Karpas-422 (cell line): ENCODE measurements around the gene SUSD3. TPM values are rescaled to one million over a fixed set of nuclear protein-coding genes. Genes with fewer than 3 reads are reported as not detected.

ENCODE experiments used
- total RNA-seq: library from RNA; depleted of rRNA; stranded (reverse); fragments of >200 nt; shearing (Covaris generic); gene quantifications from 2 replicates; pipeline ENCODE4 v1.2.3, GENCODE V29; 2014; ENCODE audit warnings: low replicate concordance; rRNA removed

The SUSD3 gene
- total RNA-seq, 1 experiment from 2014 or later, result 6.2 TPM

Other genes starting within 250 kb of the SUSD3 start
- 9.5 and 17.3 TPM in 2 replicates for gene ZNF484, start 180.7 kb upstream of the SUSD3 start, total RNA-seq
- 9.0 and 24.5 TPM in 2 replicates for gene FGD3, start 111.2 kb upstream of the SUSD3 start, total RNA-seq
- 5.5 and 11.4 TPM in 2 replicates for gene CARD19, start 37.5 kb downstream of the SUSD3 start, total RNA-seq
- gene NINJ1, start 75.5 kb downstream of the SUSD3 start, total RNA-seq, result 10.3 and 10.4 TPM in 2 replicates
- not detected in 2 replicates for gene WNK2, start 125.4 kb downstream of the SUSD3 start, total RNA-seq